ENCODE results near the gene NMUR1. TPM values are rescaled to one million over a fixed set of nuclear protein-coding genes. Genes with fewer than 3 reads are reported as not detected.

NMUR1 gene
- total and polyA plus RNA-seq, 2 experiments from 2014 or later = 0.15 TPM; not detected in 1

- no peaks in the 10 kb centered on the region for H3K4me1 ChIP-seq (ENCODE audit: low read depth)
- no peaks in the 10 kb centered on the region for H3K9me3 ChIP-seq (ENCODE audit: low read depth)
- H3K27ac ChIP-seq = no peak overlapping the region
- H3K4me3 ChIP-seq = no peak overlapping the region
- no peak for DNase-seq (ENCODE audit: low read depth in 1 of 2, low spot score in 1 of 2)
- no peaks in the 10 kb centered on the region for H3K27me3 ChIP-seq
- no peak for TF ChIP-seq CTCF (IDR thresholded peaks at IDR 0.05; ENCODE audit: low read depth, low read length)
- no peaks in the 10 kb centered on the region for H3K36me3 ChIP-seq
Measured at GRCh38 chr2:231486851-231487596, 43.2 kb downstream of the NMUR1 start.

GRCh38 chr2:231483398-231484329, 46.6 kb downstream of the NMUR1 start:
- H3K4me3 ChIP-seq = no peak overlapping the region
- TF ChIP-seq CTCF (IDR thresholded peaks at IDR 0.05; ENCODE audit: low read depth, low read length) = no peak
- peak in 1 of 2 donors; percentile 60 for DNase-seq (ENCODE audit: low read depth in 1 of 2, low spot score in 1 of 2)

GRCh38 chr2:231482806-231483391, 47.3 kb downstream of the NMUR1 start:
- TF ChIP-seq CTCF (IDR thresholded peaks at IDR 0.05; ENCODE audit: low read depth, low read length) = peak; percentile 96
- Histone ChIP-seq H3K27ac (no peak overlapping the region), H3K9me3 (ENCODE audit: low read depth) (no peaks in the 10 kb centered on the region), H3K4me1 (ENCODE audit: low read depth) (no peaks in the 10 kb centered on the region), H3K27me3 (no peaks in the 10 kb centered on the region), H3K4me3 (no peak overlapping the region), H3K36me3 (no peaks in the 10 kb centered on the region)
- DNase-seq (ENCODE audit: low read depth in 1 of 2, low spot score in 1 of 2) = peak; percentile 71 to 73

More at GRCh38 chr2:231483398-231484329, 46.6 kb downstream of the NMUR1 start:
- H3K36me3 ChIP-seq = no peaks in the 10 kb centered on the region
- no peaks in the 10 kb centered on the region for H3K4me1 ChIP-seq (ENCODE audit: low read depth)
- H3K27me3 ChIP-seq = no peaks in the 10 kb centered on the region
- H3K9me3 ChIP-seq (ENCODE audit: low read depth) = no peaks in the 10 kb centered on the region
- no peak overlapping the region for H3K27ac ChIP-seq

GRCh38 chr2:231480781-231481180, 49.5 kb downstream of the NMUR1 start:
- Histone ChIP-seq H3K4me1 (ENCODE audit: low read depth) (no peaks in the 10 kb centered on the region), H3K36me3 (no peaks in the 10 kb centered on the region), H3K4me3 (no peak overlapping the region), H3K27ac (no peak overlapping the region), H3K9me3 (ENCODE audit: low read depth) (no peaks in the 10 kb centered on the region), H3K27me3 (no peaks in the 10 kb centered on the region)
- TF ChIP-seq CTCF (IDR thresholded peaks at IDR 0.05; ENCODE audit: low read depth, low read length) = no peak
- DNase-seq (ENCODE audit: low read depth in 1 of 2, low spot score in 1 of 2) = no peak

- H3K9me3 ChIP-seq (ENCODE audit: low read depth) = no peaks in the 10 kb centered on the region
- H3K27ac ChIP-seq = no peak overlapping the region
- no peak overlapping the region for H3K4me3 ChIP-seq
- no peaks in the 10 kb centered on the region for H3K27me3 ChIP-seq
- no peak for DNase-seq (ENCODE audit: low read depth in 1 of 2, low spot score in 1 of 2)
- no peaks in the 10 kb centered on the region for H3K36me3 ChIP-seq
- H3K4me1 ChIP-seq (ENCODE audit: low read depth) = no peaks in the 10 kb centered on the region
- no peak for TF ChIP-seq CTCF (IDR thresholded peaks at IDR 0.05; ENCODE audit: low read depth, low read length)
Measured at GRCh38 chr2:231479455-231479854, 50.8 kb downstream of the NMUR1 start.

Data from cardiac muscle cell (in vitro differentiated cells and primary cell).